CD4-positive, CD25-positive, alpha-beta regulatory T cell (primary cell): ENCODE results near the gene LONRF3. TPM values are rescaled to one million over a fixed set of nuclear protein-coding genes. Genes with fewer than 3 reads are reported as not detected.
A peak's percentile ranks its signal among the peaks of the same experiment; 100 is the strongest.

ENCODE experiments used
- ATAC-seq, 2 donors: fragments of 150-1000 bp; cut with Tn5 transposase; one replicate each; pipeline ENCODE4 v1.10.0; 2021; ENCODE audit warnings: low read depth in 2 of 2, moderate number of reproducible peaks in 2 of 2, moderate library complexity in 1 of 2
- DNase-seq, 3 donors: peaks; one replicate each; pipeline versions ENCODE4 v3.0.0 to v3.0.0-alpha.2; 2012 to 2022; ENCODE audit warnings: mixed read lengths in 1 of 3
- H3K27ac ChIP-seq: one replicate; pipeline ENCODE4 v1.7.0; 2013; ENCODE audit warnings: mild to moderate bottlenecking, low read length; ENCODE audit not compliant: insufficient read depth, poor library complexity, severe bottlenecking
- H3K27me3 ChIP-seq: one replicate; pipeline ENCODE4 v1.7.0; 2013; ENCODE audit warnings: low read length; ENCODE audit not compliant: control insufficient read depth, insufficient read depth
- H3K36me3 ChIP-seq: one replicate; pipeline ENCODE4 v1.7.0; 2013; ENCODE audit warnings: mild to moderate bottlenecking, low read length, moderate library complexity; ENCODE audit not compliant: control insufficient read depth, insufficient read depth
- H3K4me1 ChIP-seq: 2 replicates; pipeline ENCODE4 v1.7.0; 2013; ENCODE audit warnings: mild to moderate bottlenecking, low read length; ENCODE audit not compliant: insufficient read depth, control insufficient read depth, poor library complexity, severe bottlenecking
- H3K4me3 ChIP-seq: one replicate; pipeline ENCODE4 v1.7.0; 2013; ENCODE audit warnings: low read depth, mild to moderate bottlenecking, low read length, moderate library complexity
- H3K9me3 ChIP-seq, 2 experiments: 1 replicate in 1 of 2; 2 replicates in 1 of 2; pipeline ENCODE4 v1.7.0; 2013; ENCODE audit warnings: low read length in 2 of 2, mild to moderate bottlenecking in 1 of 2, moderate library complexity in 1 of 2; ENCODE audit not compliant: control insufficient read depth in 2 of 2
- H3K27ac Mint-ChIP-seq, 3 donors: one replicate each; pipeline ENCODE4 v1.8.0; 2020 to 2022; ENCODE audit warnings: mild to moderate bottlenecking in 3 of 3, mixed read lengths in 3 of 3, moderate library complexity in 2 of 3
- H3K27me3 Mint-ChIP-seq: one replicate; pipeline ENCODE4 v1.8.0; 2022; ENCODE audit warnings: mild to moderate bottlenecking, mixed read lengths
- H3K36me3 Mint-ChIP-seq: one replicate; pipeline ENCODE4 v1.8.0; 2020; ENCODE audit warnings: mixed read lengths
- H3K4me1 Mint-ChIP-seq, 4 donors: one replicate each; pipeline ENCODE4 v1.8.0; 2020 to 2022; ENCODE audit warnings: mixed read lengths in 4 of 4, mild to moderate bottlenecking in 1 of 4
- H3K4me3 Mint-ChIP-seq, 4 donors: one replicate each; pipeline ENCODE4 v1.8.0; 2020 to 2022; ENCODE audit warnings: mild to moderate bottlenecking in 4 of 4, mixed read lengths in 4 of 4, moderate library complexity in 3 of 4
- H3K9me3 Mint-ChIP-seq, 7 donors: one replicate each; pipeline ENCODE4 v1.8.0; 2020 to 2022; ENCODE audit warnings: mixed read lengths in 7 of 7, mild to moderate bottlenecking in 3 of 7, moderate library complexity in 2 of 7
- polyA plus RNA-seq, 4 donors: library from polyadenylated mRNA; unstranded; fragments of 300-500 nt; fragmentation: Illumina TruSeq; gene quantifications; one replicate each; pipeline ENCODE4 v1.2.3, GENCODE V29; 2021
- total RNA-seq: library from RNA; stranded (reverse); gene quantifications from one replicate; pipeline ENCODE4 v1.2.3, GENCODE V29; 2022

LONRF3 gene
- total and polyA plus RNA-seq, 5 donors from 2014 or later: 1.2 to 5.3 (median 1.6) TPM

DNA sequence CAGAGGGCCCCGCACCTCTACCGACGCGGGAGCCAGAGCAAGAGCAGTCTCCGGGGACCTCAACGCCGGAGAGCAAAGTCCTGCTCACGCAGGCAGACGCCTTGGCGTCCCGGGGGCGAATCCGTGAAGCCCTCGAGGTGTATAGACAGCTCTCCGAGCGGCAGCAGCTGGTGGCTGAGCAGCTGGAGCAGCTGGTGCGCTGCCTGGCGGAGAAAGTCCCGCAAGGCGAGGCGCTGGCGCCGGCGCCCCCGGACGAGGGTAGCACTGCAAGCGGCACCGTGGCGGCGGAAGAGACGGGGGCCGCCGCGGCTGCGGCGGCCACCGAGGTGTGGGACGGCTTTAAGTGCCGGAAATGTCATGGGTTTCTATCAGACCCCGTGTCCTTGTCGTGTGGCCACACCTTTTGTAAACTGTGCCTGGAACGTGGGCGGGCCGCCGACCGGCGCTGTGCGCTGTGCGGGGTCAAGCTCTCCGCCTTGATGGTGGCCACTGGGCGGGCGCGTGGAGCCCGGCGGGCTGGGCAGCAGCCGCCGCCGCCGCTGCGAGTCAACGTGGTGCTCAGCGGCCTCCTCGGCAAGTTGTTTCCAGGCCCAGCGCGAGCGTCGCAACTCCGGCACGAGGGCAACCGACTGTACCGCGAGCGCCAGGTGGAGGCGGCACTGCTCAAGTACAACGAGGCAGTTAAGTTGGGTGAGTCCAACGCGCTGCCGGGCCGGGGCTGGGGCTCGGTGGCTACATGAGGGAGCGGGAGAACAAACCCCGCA is 672 bp downstream of the LONRF3 start:
- DNase-seq (peak; percentile 43 to 69 (median 61)), ATAC-seq (peak; percentile 51 to 54)
- Mint-ChIP-seq H3K36me3 (no peaks in the 10 kb centered on the region), H3K4me1 (peaks cover 0 to 35% (median 11%) of the 10 kb centered on the region in 4 donors), H3K9me3 (peaks cover 0 to 5% (median 0%) of the 10 kb centered on the region in 7 donors), H3K27ac (peak overlapping the region; percentile 86 to 91 (median 89)), H3K27me3 (peaks cover 46% of the 10 kb centered on the region), H3K4me3 (peak overlapping the region; percentile 88 to 100 (median 93))
- H3K9me3 ChIP-seq: no peaks in the 10 kb centered on the region
- peaks cover 24% of the 10 kb centered on the region for H3K4me1 ChIP-seq
- peak overlapping the region; percentile 72 for H3K27ac ChIP-seq
- peak overlapping the region; percentile 37 for H3K4me3 ChIP-seq
- H3K36me3 ChIP-seq: no peaks in the 10 kb centered on the region
- peaks cover 7% of the 10 kb centered on the region for H3K27me3 ChIP-seq

DNA sequence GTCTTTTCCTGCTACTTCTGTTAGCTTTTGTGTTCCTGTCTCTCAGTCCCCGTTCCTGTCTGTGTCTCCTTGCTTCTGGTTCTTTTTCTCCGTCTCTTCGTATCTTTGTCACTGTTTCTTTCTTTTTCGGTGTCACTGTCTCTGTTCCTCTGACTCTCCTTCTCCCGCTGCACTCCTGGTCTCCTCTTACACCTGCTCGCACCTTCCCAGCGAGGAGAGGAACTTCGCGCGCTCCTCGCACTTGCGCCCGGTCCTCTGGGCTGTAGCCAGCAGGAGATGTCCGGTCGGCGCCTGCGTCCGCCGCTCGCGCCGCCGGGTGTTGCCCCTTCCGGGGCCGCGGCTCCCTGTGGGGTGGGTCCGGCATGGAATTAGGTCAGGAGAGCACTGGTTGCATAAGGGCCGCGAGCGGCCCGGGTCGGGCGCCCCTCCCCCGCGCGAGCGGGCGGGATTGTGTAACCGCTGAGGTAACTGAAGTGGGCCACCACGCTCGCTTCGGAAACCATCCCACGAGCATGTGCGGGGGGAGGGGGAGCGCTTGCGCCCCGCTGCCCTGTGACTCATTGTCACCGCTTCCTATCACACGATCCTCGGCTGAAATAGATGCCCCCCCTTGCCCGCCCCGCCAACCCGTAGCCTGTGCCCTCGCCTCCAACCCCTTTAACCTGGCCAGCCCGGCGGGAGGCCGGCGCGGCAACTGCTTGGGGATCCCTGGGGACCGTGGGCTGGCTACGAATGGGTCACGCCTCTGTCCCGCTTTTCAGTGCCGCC is 1.6 kb downstream of the LONRF3 start:
- peak; percentile 43 to 58 for ATAC-seq
- peak overlapping the region; percentile 82 for H3K4me3 ChIP-seq

DNA sequence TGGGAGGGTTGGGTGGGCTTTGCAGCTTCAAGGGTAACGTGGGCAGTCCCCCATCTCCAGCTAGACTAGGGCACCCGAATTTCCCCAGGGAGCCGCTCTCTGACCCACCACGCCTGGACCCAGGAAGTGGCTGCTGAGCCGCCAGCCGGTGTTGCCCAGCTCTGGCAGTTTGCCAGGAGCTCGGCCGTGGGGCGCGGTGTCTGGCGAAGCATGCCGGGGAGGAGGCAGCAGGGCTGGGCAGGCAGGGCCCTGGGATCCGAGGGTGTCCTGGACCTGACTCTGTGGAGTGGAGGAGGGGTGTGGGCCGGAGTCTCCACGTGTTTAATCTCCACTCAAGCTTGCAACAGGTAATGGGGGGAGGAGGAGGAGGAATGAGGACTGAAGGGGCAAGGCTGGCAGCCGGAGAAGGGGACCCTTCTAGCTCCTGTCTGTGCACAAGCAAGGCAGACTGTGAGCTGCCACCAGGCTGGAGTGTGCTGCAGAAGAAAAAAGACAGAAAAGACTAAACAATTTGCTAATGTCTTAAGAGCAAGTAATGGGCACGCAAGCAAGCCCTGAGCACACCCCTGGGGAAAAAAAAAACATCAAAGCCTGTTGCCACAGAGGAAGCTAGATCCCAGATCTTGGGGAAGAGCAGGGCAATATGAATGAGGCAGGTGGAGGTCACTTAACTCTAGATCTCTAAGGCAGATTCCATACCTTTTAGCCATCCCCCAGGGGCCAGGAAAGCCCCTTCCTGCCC is 2.4 kb downstream of the LONRF3 start:
- DNase-seq (peak in 2 of 3 donors; percentile 13 to 19), ATAC-seq (no peak)
- Mint-ChIP-seq H3K9me3 (peaks cover 0 to 5% (median 0%) of the 10 kb centered on the region in 7 donors), H3K27me3 (peaks cover 36% of the 10 kb centered on the region), H3K4me3 (peak overlapping the region; percentile 88 to 100 (median 91)), H3K4me1 (peaks cover 0 to 35% (median 11%) of the 10 kb centered on the region in 4 donors), H3K36me3 (no peaks in the 10 kb centered on the region), H3K27ac (peak overlapping the region in 2 of 3 donors; percentile 31 to 35)
- Histone ChIP-seq H3K36me3 (no peaks in the 10 kb centered on the region), H3K27me3 (peaks cover 2% of the 10 kb centered on the region), H3K4me1 (peaks cover 24% of the 10 kb centered on the region), H3K9me3 (no peaks in the 10 kb centered on the region), H3K4me3 (peak overlapping the region; percentile 32), H3K27ac (no peak overlapping the region)

More for the DNA sequence above, 1.6 kb downstream of the LONRF3 start:
- H3K4me1 Mint-ChIP-seq: peaks cover 0 to 35% (median 11%) of the 10 kb centered on the region in 4 donors
- no peaks in the 10 kb centered on the region for H3K9me3 ChIP-seq
- H3K27ac Mint-ChIP-seq: peak overlapping the region; percentile 48 to 89 (median 69)
- no peaks in the 10 kb centered on the region for H3K36me3 ChIP-seq
- H3K27ac ChIP-seq: peak overlapping the region; percentile 72
- peaks cover 24% of the 10 kb centered on the region for H3K4me1 ChIP-seq
- H3K27me3 Mint-ChIP-seq: peaks cover 42% of the 10 kb centered on the region
- H3K27me3 ChIP-seq: peaks cover 7% of the 10 kb centered on the region
- H3K9me3 Mint-ChIP-seq: peaks cover 0 to 5% (median 0%) of the 10 kb centered on the region in 7 donors
- DNase-seq: peak; percentile 45 to 60 (median 54)
- H3K4me3 Mint-ChIP-seq: peak overlapping the region; percentile 88 to 100 (median 93)
- no peaks in the 10 kb centered on the region for H3K36me3 Mint-ChIP-seq

DNA sequence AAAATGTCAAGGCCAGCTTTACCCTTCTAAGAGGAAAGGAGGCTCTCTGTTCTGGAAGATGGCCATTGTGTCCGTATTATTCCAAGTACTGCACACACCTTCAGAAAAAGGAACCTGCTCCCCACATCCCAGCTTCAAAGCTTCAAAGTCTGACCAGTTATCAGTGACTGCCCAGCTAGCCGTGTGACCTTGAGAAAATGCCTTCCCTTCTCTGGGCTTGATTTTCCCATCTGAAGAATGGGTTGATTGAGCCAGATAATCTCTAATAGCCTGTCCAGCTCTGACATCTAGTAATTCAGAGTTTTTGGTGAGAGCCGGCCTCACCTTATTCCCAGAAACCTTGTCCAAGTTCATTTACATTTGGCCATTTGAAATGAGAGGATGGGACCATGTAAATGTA is 3.0 kb downstream of the LONRF3 start:
- H3K27ac ChIP-seq: no peak overlapping the region
- Mint-ChIP-seq H3K9me3 (peaks cover 0 to 5% (median 0%) of the 10 kb centered on the region in 7 donors), H3K4me1 (peaks cover 0 to 38% (median 12%) of the 10 kb centered on the region in 4 donors), H3K4me3 (peak overlapping the region; percentile 70 to 93 (median 88)), H3K27ac (peak overlapping the region in 2 of 3 donors; percentile 25 to 30), H3K36me3 (peaks cover 4% of the 10 kb centered on the region), H3K27me3 (peaks cover 34% of the 10 kb centered on the region)
- no peaks in the 10 kb centered on the region for H3K36me3 ChIP-seq
- no peaks in the 10 kb centered on the region for H3K9me3 ChIP-seq
- peaks cover 2% of the 10 kb centered on the region for H3K27me3 ChIP-seq
- H3K4me3 ChIP-seq: peak overlapping the region; percentile 32
- ATAC-seq: no peak
- DNase-seq: no peak
- peaks cover 24% of the 10 kb centered on the region for H3K4me1 ChIP-seq

DNA sequence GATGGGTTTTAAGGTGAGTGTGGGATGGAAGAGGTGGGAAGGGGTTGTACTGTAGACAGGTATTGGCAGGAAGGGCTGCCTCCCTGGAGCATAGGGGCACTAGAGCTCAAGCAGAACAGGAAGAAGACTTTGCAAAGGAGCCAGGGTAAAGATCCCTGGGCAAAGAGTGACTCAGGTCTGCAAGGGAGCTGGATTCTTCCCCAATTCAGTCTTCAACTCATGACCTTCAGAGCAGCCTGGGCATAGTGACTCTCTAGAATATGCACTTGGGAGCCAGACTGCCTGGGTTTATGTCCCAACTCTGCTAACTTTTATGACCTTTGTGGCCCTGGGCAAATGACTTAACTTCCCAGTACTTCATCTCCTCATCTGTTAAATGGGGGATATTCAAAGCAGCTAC is 4.0 kb downstream of the LONRF3 start:
- Histone ChIP-seq H3K9me3 (no peaks in the 10 kb centered on the region), H3K27me3 (no peaks in the 10 kb centered on the region), H3K4me3 (no peak overlapping the region), H3K27ac (no peak overlapping the region), H3K36me3 (peaks cover 2% of the 10 kb centered on the region), H3K4me1 (peaks cover 19% of the 10 kb centered on the region)
- ATAC-seq: no peak
- peak overlapping the region in 2 of 4 donors; percentile 7 to 88 for H3K4me3 Mint-ChIP-seq
- no peak for DNase-seq
- H3K27ac Mint-ChIP-seq: peak overlapping the region in 1 of 3 donors; percentile 79
- H3K9me3 Mint-ChIP-seq: peaks cover 0 to 3% (median 0%) of the 10 kb centered on the region in 7 donors
- peaks cover 0 to 42% (median 15%) of the 10 kb centered on the region in 4 donors for H3K4me1 Mint-ChIP-seq
- H3K27me3 Mint-ChIP-seq: peaks cover 27% of the 10 kb centered on the region
- H3K36me3 Mint-ChIP-seq: peaks cover 14% of the 10 kb centered on the region

DNA sequence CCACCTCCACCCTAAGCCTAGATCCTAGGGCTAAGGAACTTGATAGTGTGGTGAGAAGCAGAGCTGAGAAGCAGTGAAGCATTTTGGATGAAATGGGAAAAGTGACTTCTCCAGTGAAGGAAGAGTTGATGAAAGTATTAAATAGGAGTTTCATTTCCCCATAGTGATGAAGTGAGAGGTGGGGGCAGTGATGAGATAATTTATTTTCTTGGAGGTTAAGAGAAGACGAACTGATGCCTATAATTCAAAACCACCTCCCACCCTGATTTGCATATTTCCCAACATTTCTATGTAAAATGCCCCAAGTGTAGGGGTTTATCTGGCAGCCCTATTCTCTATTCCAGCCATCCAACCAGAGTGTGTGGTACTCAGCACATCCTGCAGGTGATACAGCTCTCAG is 6.3 kb downstream of the LONRF3 start:
- Mint-ChIP-seq H3K36me3 (peaks cover 16% of the 10 kb centered on the region), H3K27ac (no peak overlapping the region), H3K4me3 (no peak overlapping the region), H3K4me1 (peaks cover 0 to 34% (median 10%) of the 10 kb centered on the region in 4 donors), H3K27me3 (peaks cover 13% of the 10 kb centered on the region), H3K9me3 (peaks cover 0 to 1% (median 0%) of the 10 kb centered on the region in 7 donors)
- ATAC-seq (no peak), DNase-seq (no peak)
- Histone ChIP-seq H3K4me3 (no peak overlapping the region), H3K9me3 (no peaks in the 10 kb centered on the region), H3K4me1 (peaks cover 3% of the 10 kb centered on the region), H3K36me3 (peaks cover 4% of the 10 kb centered on the region), H3K27me3 (no peaks in the 10 kb centered on the region), H3K27ac (no peak overlapping the region)

DNA sequence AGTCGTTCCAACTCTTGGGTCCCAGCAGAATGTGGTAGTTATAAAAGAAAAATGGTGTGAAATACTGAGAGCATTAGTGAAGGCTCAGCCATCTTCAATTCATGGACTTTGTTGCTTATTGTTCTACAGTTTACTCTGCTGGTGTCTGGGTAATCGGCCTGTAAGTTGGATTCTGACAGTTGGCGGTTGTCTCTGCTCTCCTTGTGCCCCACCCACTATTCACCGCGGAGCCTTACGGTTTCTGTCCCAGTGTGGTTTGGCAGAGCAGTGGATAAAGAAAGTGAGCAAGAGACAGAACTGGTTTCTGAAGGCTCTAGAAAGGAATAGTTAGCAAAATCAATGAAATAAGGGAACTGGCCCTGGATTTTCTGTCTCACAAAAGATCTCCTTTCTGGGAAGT is 9.1 kb downstream of the LONRF3 start:
- Mint-ChIP-seq H3K27me3 (peaks cover 7% of the 10 kb centered on the region), H3K4me1 (peaks cover 0 to 15% (median 4%) of the 10 kb centered on the region in 4 donors), H3K4me3 (no peak overlapping the region), H3K27ac (peak overlapping the region in 1 of 3 donors; percentile 86), H3K36me3 (peaks cover 16% of the 10 kb centered on the region), H3K9me3 (peaks cover 0 to 1% (median 0%) of the 10 kb centered on the region in 7 donors)
- Histone ChIP-seq H3K27me3 (no peaks in the 10 kb centered on the region), H3K9me3 (no peaks in the 10 kb centered on the region), H3K4me1 (no peaks in the 10 kb centered on the region), H3K4me3 (no peak overlapping the region), H3K36me3 (peaks cover 4% of the 10 kb centered on the region), H3K27ac (no peak overlapping the region)
- ATAC-seq (no peak), DNase-seq (no peak)
